Stimulated activated naive B cell treated with anti-CD40 and anti-IgM and Interleukin-4, amounts not matched to agents 10 μg/mL and 1 μg/mL and 100 μg/mL, for 72 hours (primary cell): ENCODE data around the gene TUNAR.

Experiments
- ATAC-seq, 2 donors: fragments of 150-1000 bp; cut with Tn5 transposase; replicated peaks; 2 replicates each; pipeline ENCODE4 v1.10.0; 2021; ENCODE audit warnings: moderate library complexity in 1 of 2
- DNase-seq: peaks from one replicate; pipeline ENCODE4 v3.0.0; 2021
- H3K27ac Mint-ChIP-seq: one replicate; pipeline ENCODE4 v1.8.0; 2022; ENCODE audit warnings: mild to moderate bottlenecking, mixed read lengths
- H3K27me3 Mint-ChIP-seq, 2 donors: one replicate each; pipeline ENCODE4 v1.8.0; 2022; ENCODE audit warnings: mixed read lengths in 2 of 2
- H3K36me3 Mint-ChIP-seq, 2 donors: one replicate each; pipeline ENCODE4 v1.8.0; 2022; ENCODE audit warnings: mixed read lengths in 2 of 2, mild to moderate bottlenecking in 1 of 2
- H3K4me1 Mint-ChIP-seq, 2 donors: one replicate each; pipeline ENCODE4 v1.8.0; 2022; ENCODE audit warnings: mixed read lengths in 2 of 2, mild to moderate bottlenecking in 1 of 2
- H3K4me3 Mint-ChIP-seq, 2 donors: one replicate each; pipeline ENCODE4 v1.8.0; 2022; ENCODE audit warnings: mild to moderate bottlenecking in 2 of 2, mixed read lengths in 2 of 2, moderate library complexity in 1 of 2
- H3K9me3 Mint-ChIP-seq, 2 donors: one replicate each; pipeline ENCODE4 v1.8.0; 2022; ENCODE audit warnings: mixed read lengths in 2 of 2, mild to moderate bottlenecking in 1 of 2

Gene TUNAR

DNA sequence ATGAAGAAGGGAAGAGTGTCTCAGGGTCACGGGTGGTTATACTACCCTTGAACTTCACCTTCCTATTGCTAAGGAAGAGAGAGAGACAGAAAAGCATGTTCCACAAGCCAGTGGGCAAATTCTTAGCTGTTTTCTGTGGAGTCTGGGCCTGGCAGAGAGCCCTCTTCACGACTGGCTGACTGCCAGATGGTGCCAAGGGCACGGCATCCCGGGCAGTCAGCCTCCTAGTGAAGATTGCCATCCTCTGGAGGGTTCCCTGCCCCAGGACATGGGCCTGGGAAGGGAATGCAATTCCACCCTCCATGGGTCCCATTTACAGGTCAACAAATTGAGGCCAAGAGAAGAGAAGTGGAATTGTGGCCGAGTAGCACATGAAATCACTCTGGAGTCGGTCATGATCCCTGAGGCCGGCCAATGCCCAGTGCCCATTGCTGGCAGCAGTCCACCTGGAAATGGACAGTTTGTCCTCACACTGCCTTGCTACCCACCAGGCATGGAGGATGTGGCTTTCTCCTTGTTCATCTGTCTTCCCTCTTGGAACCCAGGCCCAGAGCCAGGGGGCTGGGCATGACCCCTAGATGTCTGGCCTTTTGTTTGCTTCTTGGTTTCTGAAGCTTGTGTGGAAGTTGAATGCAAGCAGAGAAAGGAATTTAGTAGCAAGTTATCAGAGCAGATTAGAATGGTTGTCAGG is 9.9 kb downstream of the TUNAR start:
- peaks cover 3 to 11% of the 10 kb centered on the region in 2 donors for H3K27me3 Mint-ChIP-seq
- H3K4me3 Mint-ChIP-seq, result no peak overlapping the region
- H3K9me3 Mint-ChIP-seq, result no peaks in the 10 kb centered on the region
- no peak overlapping the region for H3K27ac Mint-ChIP-seq
- H3K4me1 Mint-ChIP-seq, result peaks cover 6 to 7% of the 10 kb centered on the region in 2 donors
- ATAC-seq (no peak), DNase-seq (no peak)
- H3K36me3 Mint-ChIP-seq, result peaks cover 0 to 4% of the 10 kb centered on the region in 2 donors

DNA sequence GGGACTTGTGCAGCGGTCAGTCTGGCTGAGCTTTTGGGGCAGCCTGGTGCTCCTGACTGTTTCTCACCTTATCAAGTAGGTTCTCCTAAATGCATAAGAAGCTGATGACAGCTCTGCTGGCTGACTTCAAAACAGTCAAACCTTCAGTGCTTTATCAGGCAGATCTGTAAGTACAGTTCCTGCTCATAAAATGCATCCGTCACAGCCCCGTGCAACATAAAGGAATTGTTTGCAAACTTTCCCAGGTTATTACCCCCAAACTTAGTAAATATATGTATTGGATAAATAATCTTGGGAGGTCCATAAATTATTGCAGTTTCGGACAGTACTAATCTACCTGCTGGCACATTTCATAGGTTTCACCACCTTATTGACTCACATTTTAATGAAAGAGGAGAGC is 10.7 kb downstream of the TUNAR start:
- Mint-ChIP-seq H3K27ac (no peak overlapping the region), H3K4me3 (no peak overlapping the region), H3K4me1 (peaks cover 6 to 7% of the 10 kb centered on the region in 2 donors), H3K9me3 (no peaks in the 10 kb centered on the region), H3K27me3 (peaks cover 3 to 5% of the 10 kb centered on the region in 2 donors), H3K36me3 (no peaks in the 10 kb centered on the region)
- no peak for ATAC-seq
- DNase-seq, result no peak

DNA sequence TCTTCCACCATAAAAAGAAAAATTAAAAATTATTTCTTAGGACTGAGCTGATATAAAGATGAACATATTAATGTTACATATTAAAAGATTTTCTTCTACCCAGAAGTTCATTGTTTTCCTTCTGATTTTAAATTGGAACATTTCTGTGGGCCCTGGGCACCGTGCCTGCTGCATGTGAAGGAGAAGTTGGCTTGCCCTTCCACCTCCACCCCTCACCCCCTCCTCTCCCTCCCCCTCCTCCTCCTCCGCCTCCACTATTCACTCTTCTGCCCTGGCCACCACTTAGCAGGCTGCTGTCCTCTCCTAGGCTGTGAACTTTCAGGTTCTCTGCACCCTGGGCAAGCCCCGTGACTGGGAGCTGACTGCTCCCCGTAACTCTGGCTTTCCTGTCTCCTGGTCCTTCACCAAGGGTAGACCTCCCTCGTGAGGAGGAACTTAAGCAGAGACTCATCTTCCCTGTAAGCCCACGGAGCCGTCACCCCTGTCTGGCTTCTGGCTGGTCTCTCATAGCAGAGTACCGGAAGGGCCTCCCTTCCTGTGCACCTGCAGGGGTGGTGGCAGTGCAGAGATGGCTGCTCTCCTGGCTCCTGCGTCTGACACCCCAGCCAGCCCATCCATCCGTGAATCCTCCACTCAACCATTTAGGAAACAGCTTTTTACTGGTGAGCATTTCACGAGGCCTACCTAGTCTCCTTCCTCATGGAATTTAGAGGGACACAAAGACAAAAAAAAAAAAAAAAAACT is 12.8 kb downstream of the TUNAR start:
- Mint-ChIP-seq H3K27me3 (peaks cover 8 to 11% of the 10 kb centered on the region in 2 donors), H3K9me3 (no peaks in the 10 kb centered on the region), H3K36me3 (no peaks in the 10 kb centered on the region), H3K4me1 (peaks cover 4 to 6% of the 10 kb centered on the region in 2 donors), H3K4me3 (peak overlapping the region; percentile 18 to 34), H3K27ac (peak overlapping the region; percentile 79)
- ATAC-seq, result peak; percentile 61 to 72
- no peak for DNase-seq

DNA sequence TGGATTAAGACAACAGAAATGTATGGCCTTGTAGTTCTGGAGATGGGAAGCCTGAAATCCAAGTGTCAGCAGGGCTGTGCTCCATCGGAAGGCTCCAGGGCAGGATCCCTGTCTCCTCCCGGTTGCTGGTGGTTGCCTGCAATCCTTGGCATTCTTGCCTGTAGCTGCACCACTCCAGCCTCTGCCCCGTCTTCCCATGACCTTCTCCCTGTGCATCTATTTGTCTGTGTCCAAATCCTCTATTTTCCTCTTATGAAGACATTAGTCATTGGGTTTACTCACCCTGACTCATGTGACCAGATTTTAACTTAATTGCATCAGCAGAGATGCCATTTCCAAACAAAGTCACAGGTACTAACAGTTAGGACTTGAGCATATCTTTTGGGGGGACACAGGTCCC is 15.1 kb downstream of the TUNAR start:
- H3K27me3 Mint-ChIP-seq, result peaks cover 6 to 11% of the 10 kb centered on the region in 2 donors
- peaks cover 7 to 12% of the 10 kb centered on the region in 2 donors for H3K4me1 Mint-ChIP-seq
- no peak overlapping the region for H3K4me3 Mint-ChIP-seq
- no peaks in the 10 kb centered on the region for H3K9me3 Mint-ChIP-seq
- DNase-seq, result no peak
- no peak overlapping the region for H3K27ac Mint-ChIP-seq
- H3K36me3 Mint-ChIP-seq, result no peaks in the 10 kb centered on the region
- no peak for ATAC-seq

DNA sequence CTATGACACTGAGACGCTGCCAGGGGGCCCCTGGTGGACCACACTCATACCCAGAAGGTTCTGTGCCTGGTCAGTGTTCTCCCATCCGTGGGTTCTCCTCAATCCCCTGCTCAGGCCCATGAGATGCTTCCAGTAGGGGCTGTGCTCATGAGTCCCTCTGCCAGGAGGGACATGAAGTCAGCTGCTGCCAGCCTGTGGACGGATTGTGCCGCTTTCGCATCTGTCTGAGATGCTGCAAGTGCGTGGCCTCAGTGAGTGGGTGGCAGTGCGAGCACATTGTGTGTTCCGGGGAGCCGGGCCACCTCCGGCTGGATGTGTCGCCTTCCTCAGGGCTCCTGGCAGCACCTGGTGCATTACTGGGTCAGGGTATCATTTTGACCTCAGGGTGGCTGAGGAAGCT is 15.5 kb downstream of the TUNAR start:
- Mint-ChIP-seq H3K4me1 (peaks cover 7 to 12% of the 10 kb centered on the region in 2 donors), H3K27me3 (peaks cover 10 to 11% of the 10 kb centered on the region in 2 donors), H3K4me3 (no peak overlapping the region), H3K36me3 (no peaks in the 10 kb centered on the region), H3K27ac (no peak overlapping the region), H3K9me3 (no peaks in the 10 kb centered on the region)
- ATAC-seq (no peak), DNase-seq (no peak)

DNA sequence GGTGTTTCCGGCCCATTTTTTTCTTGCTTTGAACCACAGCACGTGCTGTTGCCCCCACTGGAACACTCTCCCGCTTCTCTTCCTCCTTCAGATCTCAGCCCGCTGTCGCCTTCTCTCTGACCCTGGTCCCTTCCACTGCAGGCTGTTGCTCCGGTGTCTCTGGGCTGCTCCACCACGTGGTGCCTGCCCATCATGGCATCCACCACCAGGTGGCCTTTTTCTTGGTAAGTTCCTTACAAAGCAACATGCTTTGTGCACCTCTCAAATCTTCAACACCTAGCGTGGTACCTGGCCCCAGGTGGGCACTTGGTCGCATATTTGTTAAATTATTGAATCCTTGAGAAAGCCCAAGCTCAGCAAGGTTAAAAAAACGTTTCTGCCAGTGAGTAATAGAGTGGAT is 19.1 kb downstream of the TUNAR start:
- ATAC-seq, result peak; percentile 70 to 82
- Mint-ChIP-seq H3K4me3 (no peak overlapping the region), H3K4me1 (peaks cover 3 to 6% of the 10 kb centered on the region in 2 donors), H3K9me3 (no peaks in the 10 kb centered on the region), H3K36me3 (no peaks in the 10 kb centered on the region), H3K27ac (peak overlapping the region; percentile 9), H3K27me3 (peaks cover 11 to 35% of the 10 kb centered on the region in 2 donors)
- peak; percentile 9 for DNase-seq

DNA sequence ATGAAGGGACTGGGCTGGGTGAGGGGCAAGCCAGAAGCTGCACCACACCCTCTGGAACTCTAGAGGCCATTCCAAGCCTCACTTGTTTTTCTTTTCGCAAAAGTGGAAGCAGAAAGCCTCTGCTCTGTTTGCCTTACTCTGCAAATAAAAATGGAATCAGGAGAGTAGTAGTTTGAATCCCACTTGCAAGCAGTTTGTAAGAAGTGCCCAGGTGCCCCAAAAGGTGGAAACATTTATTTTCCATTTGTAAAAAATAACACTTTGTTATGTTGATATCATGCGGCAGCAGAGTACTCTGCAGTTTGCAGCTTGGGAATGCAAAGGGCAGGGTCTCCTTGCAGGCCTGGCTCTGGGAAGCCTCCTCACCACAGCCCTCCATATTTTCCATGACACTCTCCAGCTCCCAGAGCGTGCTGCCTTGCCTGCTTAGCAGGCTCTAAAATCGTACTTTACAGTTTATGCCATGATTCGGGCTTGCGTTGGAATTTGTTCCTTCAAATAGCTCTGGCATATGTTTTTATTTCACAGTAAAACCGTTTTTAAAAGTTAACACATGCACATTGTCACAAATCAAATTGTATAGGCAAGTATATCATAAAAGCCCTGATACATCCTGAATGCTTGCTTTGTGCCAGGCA is 20.0 kb downstream of the TUNAR start:
- H3K9me3 Mint-ChIP-seq, result no peaks in the 10 kb centered on the region
- no peak overlapping the region for H3K27ac Mint-ChIP-seq
- no peak overlapping the region for H3K4me3 Mint-ChIP-seq
- DNase-seq, result no peak
- peaks cover 3 to 6% of the 10 kb centered on the region in 2 donors for H3K4me1 Mint-ChIP-seq
- no peaks in the 10 kb centered on the region for H3K36me3 Mint-ChIP-seq
- ATAC-seq, result no peak
- peaks cover 19 to 44% of the 10 kb centered on the region in 2 donors for H3K27me3 Mint-ChIP-seq

DNA sequence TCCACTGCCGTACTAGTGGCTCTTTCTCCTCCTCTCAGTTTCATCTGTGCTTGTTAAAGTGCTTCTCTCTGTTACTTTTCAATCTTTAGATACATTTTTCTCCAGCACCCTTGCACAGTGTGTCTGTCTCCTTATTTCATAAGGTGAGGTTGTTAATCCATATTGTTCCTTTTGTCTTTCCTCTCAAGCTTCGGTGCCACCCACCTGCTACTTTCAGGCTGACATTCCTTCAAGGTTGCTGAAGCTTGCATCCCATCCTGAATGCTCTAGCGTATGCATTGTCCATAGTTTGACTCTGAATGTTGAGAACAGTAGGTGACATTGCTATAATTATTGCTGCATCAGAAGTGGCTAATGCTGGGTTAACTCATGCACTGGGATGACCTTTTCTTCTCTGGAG is 20.6 kb downstream of the TUNAR start:
- H3K9me3 Mint-ChIP-seq, result no peaks in the 10 kb centered on the region
- no peak for DNase-seq
- no peak for ATAC-seq
- H3K27me3 Mint-ChIP-seq, result peaks cover 22 to 49% of the 10 kb centered on the region in 2 donors
- H3K4me1 Mint-ChIP-seq, result peaks cover 3 to 6% of the 10 kb centered on the region in 2 donors
- no peak overlapping the region for H3K27ac Mint-ChIP-seq
- H3K36me3 Mint-ChIP-seq, result peaks cover 0 to 3% of the 10 kb centered on the region in 2 donors
- H3K4me3 Mint-ChIP-seq, result no peak overlapping the region

DNA sequence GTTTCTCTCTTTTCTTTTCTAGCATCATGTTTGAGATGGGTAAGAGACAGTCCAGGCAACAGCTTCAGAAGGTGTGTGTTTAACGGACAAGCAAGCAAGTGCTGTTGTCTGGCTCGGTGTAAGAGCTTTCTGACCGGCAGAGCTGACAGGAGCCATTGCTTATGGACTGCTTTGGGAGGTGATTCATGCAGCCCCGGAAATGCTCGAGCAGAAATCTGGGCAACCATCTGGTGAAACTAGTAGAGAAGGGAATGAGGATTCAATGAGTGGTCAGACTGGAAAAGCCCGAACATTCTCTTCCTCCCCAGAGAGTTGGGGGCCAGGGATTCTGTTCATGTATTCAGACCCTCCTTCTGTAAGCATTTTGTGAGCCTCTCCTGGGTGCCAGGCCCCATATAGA is 24.4 kb downstream of the TUNAR start:
- H3K36me3 Mint-ChIP-seq, result peaks cover 0 to 3% of the 10 kb centered on the region in 2 donors
- peaks cover 17 to 43% of the 10 kb centered on the region in 2 donors for H3K27me3 Mint-ChIP-seq
- ATAC-seq (no peak), DNase-seq (no peak)
- H3K4me1 Mint-ChIP-seq, result no peaks in the 10 kb centered on the region
- H3K4me3 Mint-ChIP-seq, result no peak overlapping the region
- H3K27ac Mint-ChIP-seq, result no peak overlapping the region
- H3K9me3 Mint-ChIP-seq, result no peaks in the 10 kb centered on the region

DNA sequence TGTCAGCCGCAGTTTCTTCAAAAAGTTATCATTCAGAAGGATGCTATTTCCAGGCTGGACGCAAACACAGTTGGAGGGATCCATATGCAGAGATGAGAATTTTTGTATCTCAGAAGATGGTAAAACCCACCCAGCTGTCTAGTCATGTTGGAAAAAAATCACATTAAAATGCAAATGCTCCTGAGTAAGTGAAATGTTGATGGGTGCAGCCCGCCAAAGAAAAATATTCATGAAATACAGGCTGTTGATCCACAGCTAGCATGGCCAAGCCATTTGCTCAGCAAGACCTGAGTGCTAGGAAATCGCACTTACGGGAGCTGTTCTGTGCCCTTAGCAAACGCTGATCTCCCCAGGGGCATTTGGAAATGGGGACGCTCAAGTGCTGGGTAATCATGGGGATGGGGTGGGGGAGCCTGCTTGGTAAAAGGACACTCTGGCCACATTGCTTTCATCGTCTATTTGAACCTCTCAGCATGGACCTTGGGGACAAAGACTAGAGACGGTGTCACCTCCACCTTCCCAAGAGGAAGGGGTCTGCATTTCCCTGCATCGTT is 25.7 kb downstream of the TUNAR start:
- ATAC-seq (no peak), DNase-seq (no peak)
- Mint-ChIP-seq H3K4me1 (no peaks in the 10 kb centered on the region), H3K36me3 (peaks cover 0 to 3% of the 10 kb centered on the region in 2 donors), H3K27me3 (peaks cover 17 to 36% of the 10 kb centered on the region in 2 donors), H3K9me3 (no peaks in the 10 kb centered on the region), H3K4me3 (no peak overlapping the region), H3K27ac (no peak overlapping the region)

DNA sequence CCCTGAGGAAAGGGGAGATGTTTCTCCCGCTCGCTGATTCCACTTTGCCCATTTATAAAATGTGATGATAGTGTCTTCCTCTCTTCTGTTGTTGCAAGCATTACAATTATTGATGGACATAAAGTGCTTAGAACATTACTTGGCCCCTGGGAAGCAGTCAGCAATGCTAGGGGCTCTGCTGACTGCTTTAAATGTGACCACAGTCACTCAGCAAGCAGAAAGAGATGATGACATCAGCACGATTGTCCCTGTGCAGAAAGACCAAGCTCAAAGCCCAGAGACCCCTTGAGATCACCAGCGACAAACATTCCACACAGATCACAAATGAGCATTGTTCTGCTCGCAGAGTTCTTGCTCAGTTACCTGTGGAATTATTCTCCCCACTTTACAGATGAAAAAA is 26.5 kb downstream of the TUNAR start:
- no peaks in the 10 kb centered on the region for H3K4me1 Mint-ChIP-seq
- no peak for ATAC-seq

DNA sequence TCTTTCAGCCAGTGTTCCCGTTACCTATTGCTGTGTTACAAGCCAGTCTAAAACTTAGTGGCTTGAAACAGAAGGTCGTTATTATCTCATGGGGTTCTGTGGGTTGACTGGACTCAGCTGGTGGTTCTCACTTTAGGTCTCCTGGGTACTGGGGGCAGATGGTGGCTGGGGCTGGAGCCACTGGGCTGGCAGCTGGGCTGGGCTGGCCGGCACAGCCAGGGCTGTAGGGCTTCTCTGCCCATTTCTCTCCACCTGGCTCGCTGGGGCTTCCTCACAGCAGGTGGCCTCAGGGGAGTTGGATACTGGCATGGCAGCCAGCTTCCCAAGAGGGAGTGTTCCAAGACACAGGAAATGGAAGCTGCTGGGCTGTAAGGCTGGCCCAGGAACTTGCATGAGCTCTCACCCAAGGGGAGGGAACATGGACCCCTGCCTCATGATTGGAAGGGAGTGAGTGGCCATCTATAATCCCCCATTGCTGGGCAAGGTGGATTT is 27.0 kb downstream of the TUNAR start:
- ATAC-seq (no peak), DNase-seq (no peak)
- Mint-ChIP-seq H3K27me3 (peaks cover 17 to 25% of the 10 kb centered on the region in 2 donors), H3K9me3 (no peaks in the 10 kb centered on the region), H3K4me3 (no peak overlapping the region), H3K36me3 (peaks cover 0 to 3% of the 10 kb centered on the region in 2 donors), H3K4me1 (no peaks in the 10 kb centered on the region), H3K27ac (no peak overlapping the region)

More for the DNA sequence above, 26.5 kb downstream of the TUNAR start:
- Mint-ChIP-seq H3K27me3 (peaks cover 17 to 29% of the 10 kb centered on the region in 2 donors), H3K36me3 (peaks cover 0 to 3% of the 10 kb centered on the region in 2 donors), H3K9me3 (no peaks in the 10 kb centered on the region), H3K4me3 (no peak overlapping the region), H3K27ac (no peak overlapping the region)
- DNase-seq, result no peak

DNA sequence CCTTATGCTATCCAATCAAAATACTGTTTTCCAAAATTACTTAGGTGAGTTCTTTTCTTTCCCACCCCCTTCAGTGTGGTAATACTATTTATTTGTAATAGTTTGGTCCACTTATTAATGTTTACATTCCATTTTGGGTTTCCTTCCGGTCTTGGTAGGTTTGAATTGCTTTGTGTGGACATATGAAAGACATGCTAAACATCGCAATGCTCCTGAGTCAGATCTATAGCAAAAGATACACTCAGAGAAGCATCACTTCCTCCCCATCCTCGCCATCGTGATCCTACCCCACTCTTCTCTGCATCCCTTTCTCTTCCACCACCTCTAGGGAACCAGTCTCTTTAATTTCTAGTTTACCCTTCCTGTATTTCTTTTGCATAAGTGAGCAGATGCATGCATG is 30.0 kb downstream of the TUNAR start:
- H3K36me3 Mint-ChIP-seq, result peaks cover 0 to 3% of the 10 kb centered on the region in 2 donors
- DNase-seq, result no peak
- H3K27me3 Mint-ChIP-seq, result peaks cover 7 to 16% of the 10 kb centered on the region in 2 donors
- H3K27ac Mint-ChIP-seq, result no peak overlapping the region
- H3K4me3 Mint-ChIP-seq, result no peak overlapping the region
- no peaks in the 10 kb centered on the region for H3K4me1 Mint-ChIP-seq
- no peak for ATAC-seq
- no peaks in the 10 kb centered on the region for H3K9me3 Mint-ChIP-seq

DNA sequence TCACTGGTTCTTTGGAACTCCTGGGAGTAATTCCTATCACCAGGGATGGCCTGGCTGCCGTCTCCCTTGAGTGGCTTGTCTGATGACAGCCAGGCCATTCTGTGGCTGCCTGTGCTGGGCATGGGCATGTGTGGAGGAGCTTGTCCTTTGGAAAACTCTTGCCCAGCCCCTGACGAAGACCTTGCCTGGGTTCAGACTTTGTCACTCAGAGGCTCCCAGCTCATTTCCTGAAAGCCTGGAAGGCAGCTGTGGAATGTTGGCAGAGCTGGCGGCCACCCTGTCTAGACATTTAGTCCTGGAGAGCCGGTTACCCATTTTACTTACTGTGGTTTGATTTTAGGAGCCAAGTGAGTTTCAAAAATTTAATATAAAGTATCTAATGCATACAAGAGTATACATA is 34.0 kb downstream of the TUNAR start:
- no peak for DNase-seq
- H3K36me3 Mint-ChIP-seq, result no peaks in the 10 kb centered on the region

More for the DNA sequence above, 34.0 kb downstream of the TUNAR start:
- H3K9me3 Mint-ChIP-seq, result no peaks in the 10 kb centered on the region
- no peak overlapping the region for H3K27ac Mint-ChIP-seq
- no peaks in the 10 kb centered on the region for H3K4me1 Mint-ChIP-seq
- no peak for ATAC-seq
- H3K4me3 Mint-ChIP-seq, result no peak overlapping the region
- peaks cover 0 to 19% of the 10 kb centered on the region in 2 donors for H3K27me3 Mint-ChIP-seq
